Measurements from ENCODE around the gene CACNA1C.
A peak's percentile ranks its signal among the peaks of the same experiment; 100 is the strongest.
"Not testable (repeated sequence)": the region's sequence is repeated elsewhere in the genome, so short reads cannot be mapped to it uniquely, and the experiment has no call there.

Gene CACNA1C

DNA sequence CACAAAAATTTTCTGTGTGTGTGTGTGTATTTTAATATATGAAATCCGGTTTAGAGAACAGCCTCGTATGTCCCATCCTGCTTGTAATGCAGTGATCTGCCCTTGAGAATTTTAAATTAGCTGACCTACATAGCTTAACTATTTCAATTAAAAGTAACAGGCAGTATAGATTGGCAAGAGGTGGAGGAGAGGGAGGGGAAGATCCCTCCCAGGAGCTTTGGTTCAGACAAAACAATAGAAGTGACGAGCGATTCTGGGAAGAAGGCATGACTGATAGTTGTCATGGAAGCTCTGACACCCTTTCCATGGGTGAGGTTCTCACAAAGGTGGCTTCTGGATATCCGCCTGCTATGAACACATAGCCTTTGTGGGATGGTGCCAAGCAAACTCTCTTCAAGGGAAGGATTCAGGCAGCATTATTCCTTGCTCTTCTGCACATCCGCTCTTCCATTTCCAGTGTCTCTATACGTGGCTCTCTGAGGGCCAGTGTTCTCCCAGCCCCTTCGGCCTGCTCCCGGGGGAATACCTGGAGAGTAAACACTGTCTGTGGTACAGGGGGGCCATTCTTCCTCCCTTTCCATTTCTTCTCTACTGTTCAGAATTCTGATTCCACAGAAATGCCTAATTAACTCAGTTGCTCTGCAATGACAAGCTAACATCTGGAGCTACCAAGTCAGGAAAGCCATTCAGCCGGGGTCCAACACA, 182.0 kb downstream of the CACNA1C start:
- no peak for DNase-seq

DNA sequence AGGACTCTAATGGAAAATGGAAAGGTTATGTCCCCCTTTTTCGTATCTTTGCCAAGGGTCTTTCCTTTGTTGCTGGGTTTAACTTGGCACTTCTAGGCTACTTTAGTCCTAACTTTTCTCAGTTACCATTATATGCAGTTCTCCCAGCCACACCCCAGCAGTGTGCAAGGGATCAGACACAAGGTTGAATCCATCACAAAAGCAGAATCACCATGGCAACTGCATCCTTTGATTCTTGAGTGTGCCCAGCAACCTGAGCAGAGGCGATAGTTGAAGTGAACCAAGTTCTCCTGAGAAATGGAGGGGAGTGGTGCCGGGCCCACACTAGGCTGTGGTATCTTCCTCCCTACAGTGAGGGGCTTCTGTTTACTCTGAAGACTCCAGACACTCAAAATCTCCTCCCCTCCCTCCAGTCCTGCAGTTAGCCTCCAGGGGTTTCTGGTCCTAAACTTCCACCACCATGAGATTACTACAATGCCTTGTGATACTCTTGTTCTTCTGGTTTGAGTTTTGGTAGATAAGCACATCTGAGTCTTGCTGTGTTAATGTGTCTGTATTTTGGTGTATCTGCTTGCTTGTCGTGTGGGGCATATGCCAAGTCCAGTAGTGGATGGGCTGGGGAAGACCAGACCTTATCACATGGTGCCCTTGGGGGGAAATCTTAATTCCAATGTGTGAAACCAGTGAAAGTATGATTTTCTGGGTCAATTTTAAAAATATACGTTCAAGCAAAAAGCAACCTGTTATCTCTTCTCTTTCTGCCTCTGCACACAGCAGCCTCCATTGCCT, 183.9 kb downstream of the CACNA1C start:
- DNase-seq = no peak

DNA sequence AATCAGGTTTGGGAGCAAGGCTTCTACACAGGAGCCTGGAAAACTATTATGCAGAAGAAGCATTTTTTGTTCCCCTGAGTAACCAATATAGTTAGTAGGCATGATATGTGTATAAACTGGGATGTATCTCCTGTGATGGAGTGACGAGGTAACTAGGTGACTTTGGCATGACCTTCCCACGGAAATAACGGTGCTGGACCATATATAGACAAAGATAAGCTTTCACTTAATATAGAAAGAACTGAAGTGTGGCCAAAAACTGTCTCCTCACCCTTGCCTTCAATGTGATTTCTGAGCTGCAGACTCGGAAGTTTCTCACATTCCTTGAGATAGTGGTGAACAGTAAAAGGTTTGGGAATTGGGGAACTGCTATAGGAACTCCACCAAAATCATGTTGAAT, 185.3 kb downstream of the CACNA1C start:
- no peak for DNase-seq

DNA sequence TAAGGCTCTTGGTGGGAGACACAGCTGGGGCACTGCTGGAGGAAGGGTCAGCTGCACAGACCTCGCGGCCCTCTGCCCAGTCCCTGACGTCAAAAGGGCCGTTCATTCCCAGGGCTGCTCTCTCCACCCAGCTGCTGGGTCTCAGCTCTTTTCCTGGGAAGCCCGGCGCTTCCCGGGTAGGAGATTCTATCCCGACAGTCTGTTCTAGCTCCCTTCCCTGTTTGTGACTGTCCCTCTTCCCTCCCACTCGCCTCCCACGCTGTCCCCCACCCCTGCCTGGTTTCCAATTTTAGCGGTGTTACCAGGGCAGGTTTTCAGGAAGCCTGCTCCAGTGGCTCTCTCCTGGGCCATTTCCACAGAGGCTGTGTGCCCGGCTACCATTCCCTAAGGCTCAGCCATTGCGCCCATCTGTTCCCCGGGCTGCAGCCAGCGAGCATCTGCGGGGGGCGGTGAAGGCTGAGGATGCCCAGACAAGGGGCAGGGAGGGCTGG, 186.6 kb downstream of the CACNA1C start:
- DNase-seq = peak in 6 of 14 donors; percentile 8 to 96 (median 19)

DNA sequence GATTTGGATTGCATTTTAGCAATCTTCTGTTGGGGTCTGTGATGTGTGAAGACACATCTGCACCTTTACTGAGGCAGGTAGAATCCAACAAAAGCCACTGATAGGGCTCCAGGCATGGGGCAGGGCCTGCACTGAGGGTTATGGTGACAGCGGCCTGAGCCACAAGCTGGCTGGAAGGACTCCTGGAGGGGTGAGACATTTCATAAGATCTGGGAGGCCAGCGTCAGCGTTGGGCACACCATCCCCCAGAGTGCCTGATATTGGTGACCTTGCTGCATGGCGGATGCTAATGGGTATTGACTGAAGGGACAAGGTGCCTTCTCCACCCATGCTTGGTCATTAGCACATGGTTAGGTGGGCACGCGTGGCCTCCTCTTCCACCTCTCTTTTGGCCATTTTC, 187.6 kb downstream of the CACNA1C start:
- DNase-seq = no peak

DNA sequence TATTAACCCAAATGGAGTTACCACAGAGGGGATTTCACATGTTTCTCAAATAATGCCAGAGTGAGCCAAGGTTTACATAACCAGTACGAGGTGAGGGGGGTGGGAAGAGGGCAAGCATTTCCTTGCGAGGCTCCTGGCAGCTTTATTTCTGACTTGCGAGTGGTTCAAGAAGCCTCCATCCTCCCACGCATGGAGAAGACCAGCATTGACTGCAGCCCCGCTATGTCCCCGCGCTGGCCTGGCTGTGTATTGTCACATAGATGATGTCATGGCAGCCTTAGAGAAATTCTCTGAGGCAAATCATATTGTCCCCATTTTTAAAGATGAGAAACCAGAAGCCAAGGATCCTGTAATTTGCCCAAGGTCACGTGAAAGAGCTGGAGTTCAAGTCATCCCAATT, 188.2 kb downstream of the CACNA1C start:
- no peak for DNase-seq

DNA sequence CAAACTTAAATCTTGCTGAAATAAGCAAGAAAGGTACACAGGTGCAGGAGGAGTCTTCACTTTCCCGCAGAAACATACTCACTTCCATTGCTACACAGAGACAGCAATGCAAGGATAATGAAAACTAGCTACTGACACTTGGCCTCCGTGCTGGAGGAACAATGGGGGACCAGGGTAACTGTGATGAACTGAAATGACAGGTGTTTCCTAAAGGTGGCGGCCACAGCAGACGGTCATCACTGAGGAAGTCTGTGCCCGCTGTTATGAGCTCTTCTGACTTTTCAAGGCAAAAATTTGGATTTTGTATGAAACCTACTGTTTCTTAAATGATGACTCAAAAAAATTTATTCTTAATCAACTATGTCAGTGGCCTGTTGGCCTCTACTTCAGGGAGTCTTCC, 189.4 kb downstream of the CACNA1C start:
- DNase-seq = peak in 1 of 14 donors; percentile 28

DNA sequence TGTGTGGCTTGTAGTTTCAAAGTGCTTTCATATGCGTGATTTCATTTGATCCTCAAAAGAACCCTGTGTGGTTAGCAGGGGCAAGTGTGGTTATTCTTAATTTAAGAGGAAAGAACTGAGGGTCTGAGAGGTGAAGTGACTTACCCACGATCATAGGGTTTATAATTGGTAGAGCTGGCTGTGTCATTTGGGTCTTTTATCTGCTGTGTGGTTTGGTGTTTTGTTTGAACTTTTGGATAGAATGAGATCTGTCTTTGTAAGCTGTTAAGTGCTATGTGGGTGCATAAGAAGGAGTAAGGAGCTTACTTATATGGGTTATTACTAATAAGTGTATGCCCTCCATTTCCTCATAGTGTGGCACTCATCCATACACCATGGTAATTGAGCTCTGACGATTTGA, 190.0 kb downstream of the CACNA1C start:
- DNase-seq = no peak

DNA sequence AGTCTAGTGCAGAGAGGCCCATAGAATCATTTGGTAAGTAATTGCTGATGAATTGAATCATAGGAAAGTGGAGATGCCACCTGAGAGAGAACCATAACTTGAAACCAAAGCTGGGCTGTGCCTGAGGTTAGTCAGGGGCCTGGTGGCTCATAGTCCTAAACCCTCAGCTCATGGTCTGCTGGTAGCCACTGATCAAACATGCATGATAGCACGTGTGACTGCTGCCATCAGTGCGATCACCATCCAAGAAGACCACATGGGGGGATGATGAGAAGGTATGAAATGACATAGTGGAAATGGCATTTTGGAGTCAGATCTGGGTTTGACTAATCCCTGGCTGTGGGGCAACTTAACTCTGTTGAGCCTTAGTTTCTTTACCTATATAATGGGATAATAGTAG, 190.5 kb downstream of the CACNA1C start:
- no peak for DNase-seq

DNA sequence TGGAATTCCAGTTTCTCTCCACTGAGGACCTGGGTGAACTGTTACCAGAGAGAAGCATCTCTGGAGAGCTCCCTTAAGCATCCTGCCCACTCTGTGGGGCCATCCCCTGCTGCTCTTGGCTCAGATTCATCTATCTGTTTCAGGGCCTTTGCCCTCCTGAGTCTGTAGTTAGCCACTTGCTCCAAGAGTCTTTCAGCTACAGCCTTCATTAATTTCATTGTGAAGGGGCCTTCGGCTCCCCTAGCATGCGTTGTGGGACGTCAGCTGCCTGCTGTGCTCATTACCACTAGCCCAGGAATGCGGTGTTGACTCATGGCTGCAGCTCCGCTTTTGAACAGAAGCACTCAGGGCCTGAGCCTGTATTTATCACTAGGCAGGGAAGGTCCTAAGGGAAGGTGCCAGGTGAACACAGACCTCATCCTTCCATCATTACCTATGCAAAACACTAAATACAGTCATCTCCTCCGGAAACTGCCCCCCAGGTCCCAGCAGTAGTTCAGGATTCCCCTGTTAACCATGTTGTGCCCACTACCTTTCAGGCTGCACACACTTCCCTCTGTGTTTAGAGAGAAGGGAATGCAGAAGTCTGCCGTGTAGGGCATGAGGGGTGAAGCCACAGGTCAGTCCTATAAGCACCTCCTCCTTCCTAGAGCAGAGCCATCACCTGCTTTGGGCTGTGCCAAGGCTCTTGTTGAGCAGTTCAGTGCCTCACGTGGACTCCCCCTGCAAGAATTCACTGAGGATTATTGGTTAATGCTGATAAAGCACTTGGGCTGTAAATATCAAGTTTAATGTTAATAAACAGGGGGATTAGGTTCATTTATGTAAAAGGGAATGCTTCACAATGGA, 191.4 kb downstream of the CACNA1C start:
- peak in 2 of 14 donors; percentile 8 to 46 for DNase-seq

DNA sequence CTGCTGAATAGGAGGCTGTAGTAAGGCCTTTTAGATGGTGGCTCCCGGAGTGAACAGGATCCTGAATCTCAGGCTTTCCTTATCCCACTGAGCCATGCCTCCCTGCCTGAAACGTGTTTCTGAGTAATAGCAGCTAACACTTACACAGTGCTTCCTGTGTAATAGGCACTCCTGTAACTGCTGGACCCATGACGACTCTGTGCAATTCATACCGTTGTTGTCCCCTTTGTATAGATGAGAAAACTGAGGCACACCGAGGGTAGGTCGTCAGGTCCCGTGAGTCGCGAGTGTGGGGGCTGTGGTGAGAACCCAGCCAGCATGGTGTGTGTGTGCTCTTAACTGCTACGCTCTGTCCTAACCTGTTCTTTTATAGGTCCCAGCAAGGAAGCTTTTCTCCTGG, 193.6 kb downstream of the CACNA1C start:
- no peak for DNase-seq

DNA sequence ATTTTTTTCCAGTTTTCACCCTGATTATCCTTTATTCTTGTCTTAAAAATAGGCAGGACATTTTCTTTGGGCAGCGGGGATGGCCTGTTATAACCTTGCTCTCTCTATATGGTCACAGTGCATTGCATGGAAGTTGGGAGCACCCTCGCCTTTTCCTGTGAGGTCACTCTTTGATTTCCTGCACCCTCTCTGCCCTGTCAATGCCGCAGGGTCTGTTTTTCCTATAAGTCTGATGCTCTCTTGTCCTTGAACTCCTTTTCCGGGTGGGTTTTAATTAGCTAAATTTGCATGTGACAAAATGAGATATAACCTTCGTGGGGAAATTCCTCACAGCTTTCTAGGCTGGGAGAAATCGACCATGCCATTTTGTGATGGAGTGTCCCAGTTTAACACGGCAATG, 194.3 kb downstream of the CACNA1C start:
- no peak for DNase-seq

DNA sequence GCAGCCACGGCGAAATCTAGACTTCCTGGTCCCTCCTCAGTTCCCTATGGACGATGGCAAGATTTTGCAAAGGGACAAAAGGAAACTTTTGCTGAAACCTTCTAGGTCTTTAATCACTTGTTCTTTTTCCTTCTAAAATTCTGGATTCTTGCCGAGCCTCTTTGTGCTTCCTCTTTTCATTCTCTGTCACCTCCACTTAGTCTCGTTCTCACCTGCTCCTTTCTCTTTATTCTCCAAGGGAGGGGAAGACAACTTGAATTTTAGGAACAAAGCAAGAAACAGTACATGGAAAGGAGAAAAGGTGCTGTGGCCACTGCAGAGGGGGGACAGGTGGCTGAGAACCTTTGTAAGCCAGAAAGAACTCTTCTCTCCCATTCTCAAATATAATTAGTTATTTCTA, 194.8 kb downstream of the CACNA1C start:
- DNase-seq = no peak

DNA sequence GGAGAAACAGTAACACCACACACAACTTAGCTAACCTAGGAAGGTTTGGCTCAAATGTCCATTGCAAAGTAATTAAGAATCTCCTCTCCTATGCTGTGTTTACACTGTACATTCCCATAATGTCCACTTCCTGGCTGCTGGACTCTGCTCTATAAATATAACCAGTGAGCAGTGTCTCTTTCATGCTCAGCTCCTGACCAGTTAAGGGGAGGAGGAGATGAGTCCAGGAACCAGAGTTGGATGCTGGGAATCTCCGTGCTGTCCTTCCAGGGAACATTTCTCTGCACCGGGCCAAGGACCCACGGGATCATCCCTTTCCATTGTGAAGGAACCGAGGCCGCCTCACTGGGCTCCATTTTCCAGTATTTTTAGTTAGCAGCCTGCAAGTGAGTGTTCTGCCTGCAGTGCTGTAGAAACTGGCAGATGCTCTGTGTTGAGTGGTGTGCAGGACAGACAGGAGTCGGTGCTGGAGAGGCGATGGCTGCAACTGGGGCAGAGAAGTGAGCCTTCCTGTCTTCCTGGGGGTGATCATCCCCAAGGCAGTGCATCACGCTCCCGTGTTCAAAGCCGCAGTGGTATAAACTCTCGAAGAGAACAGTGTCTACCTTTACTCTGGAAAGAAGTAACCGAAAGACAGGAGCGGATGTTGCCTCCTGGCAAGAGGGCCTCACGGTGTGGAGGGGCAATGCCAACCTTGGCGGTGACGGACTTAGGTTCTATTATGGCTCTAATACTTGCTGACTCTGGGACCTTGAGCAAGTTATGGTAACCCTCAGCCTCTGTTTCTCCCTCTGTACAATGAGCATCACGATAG, 195.5 kb downstream of the CACNA1C start:
- DNase-seq = no peak

DNA sequence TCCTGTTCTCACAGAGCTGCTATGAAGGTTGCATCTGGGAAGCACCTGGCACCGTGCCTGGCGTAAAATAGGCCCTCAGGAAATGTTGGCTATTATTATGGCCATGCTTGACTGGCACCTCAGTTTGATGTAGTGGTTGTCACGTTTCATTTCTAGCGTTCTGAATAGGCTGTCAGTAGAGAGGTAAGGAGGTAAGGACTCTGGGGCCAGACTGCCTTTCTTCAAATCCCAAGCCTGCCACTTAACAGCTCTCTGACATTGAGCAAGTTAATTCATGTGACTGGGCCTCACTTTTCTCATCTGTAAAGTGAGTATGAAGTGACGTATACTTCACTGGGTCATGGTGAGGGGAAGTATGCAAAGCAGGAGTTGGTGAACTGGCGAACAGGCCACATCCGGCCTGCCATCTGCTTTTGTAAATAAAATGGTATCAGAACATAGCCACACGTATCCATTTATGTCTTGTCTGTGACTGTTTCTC, 196.2 kb downstream of the CACNA1C start:
- no peak for DNase-seq

DNA sequence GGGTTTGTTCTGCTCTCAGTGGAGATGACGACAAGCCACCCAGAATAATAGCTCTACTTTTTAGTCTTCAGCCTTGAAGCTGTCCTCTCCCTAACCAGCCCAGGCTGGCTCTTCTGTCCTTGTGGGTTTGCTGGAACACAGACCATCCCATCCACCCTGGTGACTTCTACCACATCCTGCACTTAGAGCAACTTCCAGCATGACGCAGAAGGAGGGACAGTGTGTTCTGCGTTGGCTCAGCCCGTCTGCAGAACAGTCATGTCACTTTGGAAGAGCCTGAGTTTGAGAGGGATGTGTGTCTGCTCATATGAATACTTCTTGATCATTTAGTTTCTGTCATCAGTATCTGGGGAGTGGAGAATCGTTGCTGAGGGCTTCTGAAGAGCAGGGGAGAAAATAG, 198.0 kb downstream of the CACNA1C start:
- no peak for DNase-seq

DNA sequence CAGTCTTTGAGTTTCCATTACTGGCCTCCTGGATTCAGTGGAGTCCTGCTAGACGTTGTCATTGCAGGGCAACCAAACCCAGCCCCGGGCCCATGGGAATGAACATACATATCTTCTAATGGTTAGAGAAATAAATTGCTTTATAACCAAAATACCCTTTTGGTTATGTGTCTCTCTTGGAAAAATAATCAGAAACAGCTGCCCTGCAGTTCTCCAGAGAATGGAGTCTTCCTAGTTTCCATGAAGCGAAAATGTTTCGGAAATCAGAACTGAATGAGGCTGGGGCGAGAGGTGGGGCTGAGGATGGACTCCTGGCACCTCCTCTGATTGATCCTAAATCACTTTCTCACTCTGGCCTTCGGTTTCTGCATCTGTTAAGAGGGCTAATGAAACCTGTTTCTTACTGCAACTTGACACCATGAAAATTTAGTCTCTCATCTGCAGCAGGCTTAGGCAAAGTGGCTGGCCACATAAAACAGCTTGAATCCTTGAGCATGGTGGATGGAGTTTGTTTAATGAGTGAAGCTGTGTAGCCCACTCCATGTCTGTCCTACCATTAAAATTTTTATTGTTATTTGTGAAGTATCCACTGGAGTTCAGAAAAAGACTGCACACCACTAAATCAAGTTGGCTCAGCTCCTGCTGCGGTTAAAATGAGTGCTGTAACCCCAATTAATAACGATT, 198.9 kb downstream of the CACNA1C start:
- DNase-seq = no peak

DNA sequence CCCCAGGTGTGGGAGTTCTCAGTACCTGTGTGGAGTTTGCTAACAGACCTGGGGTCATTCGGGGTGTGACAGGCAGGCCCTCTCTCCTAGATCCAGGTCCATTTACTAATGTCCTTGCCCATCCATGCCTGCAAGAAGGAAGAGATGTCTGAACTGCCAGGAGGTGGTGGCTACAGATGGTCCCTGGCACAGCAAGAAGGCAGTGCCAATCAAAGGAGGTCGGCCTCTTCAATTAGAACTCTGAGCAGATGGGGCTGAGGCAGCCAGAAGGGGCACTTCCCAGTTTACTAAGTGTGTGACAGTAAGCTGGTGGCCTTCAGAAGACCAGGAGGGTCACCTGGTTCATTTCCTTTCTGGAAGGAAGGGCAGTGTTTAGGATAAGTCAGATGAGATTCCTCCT, 202.5 kb downstream of the CACNA1C start:
- no peak for DNase-seq

DNA sequence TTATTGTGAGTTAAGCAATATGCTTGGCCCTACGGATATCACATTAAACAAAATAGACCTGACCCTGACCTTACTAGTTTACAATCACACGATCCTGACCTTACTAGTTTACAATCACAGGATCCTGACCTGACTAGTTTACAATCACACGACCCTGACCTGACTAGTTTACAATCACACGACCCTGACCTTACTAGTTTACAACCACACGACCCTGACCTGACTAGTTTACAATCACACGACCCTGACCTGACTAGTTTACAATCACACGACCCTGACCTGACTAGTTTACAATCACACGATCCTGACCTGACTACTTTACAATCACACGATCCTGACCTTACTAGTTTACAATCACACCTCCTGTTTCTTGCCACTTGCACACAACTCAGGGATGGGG, 202.9 kb downstream of the CACNA1C start:
- DNase-seq = not testable (repeated sequence)

DNA sequence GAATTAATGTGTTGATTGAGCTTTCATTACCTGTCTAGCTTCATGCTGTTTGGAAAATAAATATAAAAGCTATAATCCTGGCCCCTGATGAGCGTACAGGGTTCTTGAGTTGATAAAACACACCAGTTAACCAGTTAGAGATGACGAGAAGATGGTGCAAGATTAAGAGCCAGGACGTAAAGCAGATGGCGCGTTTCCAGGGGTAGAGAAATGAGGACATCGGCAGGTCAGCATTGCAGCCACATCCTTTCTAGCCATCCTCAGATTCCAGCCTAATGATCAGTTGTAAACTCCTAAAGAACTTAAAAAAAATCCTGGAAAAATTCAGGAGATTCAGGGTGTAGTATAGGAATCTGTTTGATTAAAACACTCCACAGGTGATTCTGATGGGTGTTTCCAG, 203.7 kb downstream of the CACNA1C start:
- no peak for DNase-seq

DNA sequence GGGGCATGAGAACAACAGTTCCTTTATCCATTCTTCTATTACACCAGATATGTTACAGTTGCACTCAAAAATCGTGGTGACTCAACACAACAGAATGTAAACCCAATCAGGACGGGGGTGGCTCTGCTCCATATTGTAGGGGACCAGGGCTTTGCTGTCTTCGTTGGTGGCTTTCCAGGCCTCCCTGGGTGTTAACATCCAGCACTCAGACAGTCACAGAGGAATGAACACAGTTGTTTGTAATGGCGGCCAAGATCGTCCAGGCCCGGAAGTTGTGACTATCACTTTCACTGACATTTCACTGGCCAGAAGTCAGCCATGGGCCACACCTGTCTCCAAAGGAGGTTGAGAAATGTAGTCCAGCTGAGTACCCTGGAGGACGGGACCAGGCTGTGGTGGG, 204.1 kb downstream of the CACNA1C start:
- no peak for DNase-seq
